GM12878 (cell line): ENCODE data around the gene CNN2. TPM values are rescaled to one million over a fixed set of nuclear protein-coding genes. Genes with fewer than 3 reads are reported as not detected.

Experiments
- ATAC-seq: fragments of 200-7000 bp; cut with Tn5 transposase; 3 replicates; pipeline ENCODE4 v1.9.1; 2020; ENCODE audit warnings: mild to moderate bottlenecking, moderate library complexity
- BruUV-seq: library from RNA; stranded (reverse); fragments of 400-500 nt; replicated peaks from 2 replicates; lab custom pipeline; 2021; lab: Mats Ljungman, UMichigan
- CTCF ChIA-PET: fragments of 300-600 bp; sonication (Branson Sonifier 250); formaldehyde crosslinking; extraction: SDS; loops from one replicate; lab custom pipeline; 2021; ENCODE audit warnings: inconsistent platforms; lab: Yijun Ruan, JAX
- POLR2A ChIA-PET: fragments of 350-600 bp; formaldehyde crosslinking; extraction: SDS; loops from one replicate; lab custom pipeline; 2021; ENCODE audit warnings: inconsistent platforms; lab: Charles Lee
- RAD21 ChIA-PET: fragments of 300-600 bp; sonication (Branson Sonifier 250); formaldehyde crosslinking; loops from one replicate; lab custom pipeline; 2023; ENCODE audit warnings: antibody characterized with exemption; ENCODE audit not compliant: unreplicated experiment; lab: Charles Lee
- SMC1A ChIA-PET: fragments of 300-600 bp; sonication (Branson Sonifier 250); formaldehyde crosslinking; loops from one replicate; lab custom pipeline; 2023; ENCODE audit not compliant: unreplicated experiment, uncharacterized antibody; lab: Charles Lee
- DNase-seq: peaks from one replicate; pipeline ENCODE4 v3.0.0-alpha.2; 2011; ENCODE audit warnings: low read depth, low spot score
- FAIRE-seq: peaks from 3 replicates; lab custom pipeline; 2011; peaks lifted over from hg19 to GRCh38; lab: Jason Lieb, UNC
- H2AFZ ChIP-seq: 2 replicates; pipeline ENCODE4 v1.6.0; 2011; ENCODE audit warnings: low read depth, low read length, control low read depth; ENCODE audit not compliant: control insufficient read depth
- H3K27ac ChIP-seq: 2 replicates; pipeline ENCODE4 v1.5.1; 2011; ENCODE audit warnings: control low read depth; ENCODE audit not compliant: control insufficient read depth, insufficient read depth
- H3K27me3 ChIP-seq, 2 experiments: replicated peaks in 1 of 2; 2 replicates each; pipeline versions ENCODE4 v1.6.0 to v1.6.1; 2011; ENCODE audit warnings: low read length in 1 of 2; ENCODE audit not compliant: control insufficient read depth in 2 of 2, insufficient read depth in 2 of 2
- H3K36me3 ChIP-seq, 2 experiments: 2 replicates each; pipeline ENCODE4 v1.5.1; 2011; ENCODE audit warnings: low read length in 1 of 2; ENCODE audit not compliant: control insufficient read depth in 2 of 2, insufficient read depth in 2 of 2
- H3K4me1 ChIP-seq: 2 replicates; pipeline ENCODE4 v1.6.1; 2011; ENCODE audit warnings: mild to moderate bottlenecking, low read length, moderate library complexity, mixed read lengths; ENCODE audit not compliant: control insufficient read depth, insufficient read depth
- H3K4me2 ChIP-seq: 2 replicates; pipeline ENCODE4 v1.6.0; 2011; ENCODE audit warnings: control low read depth; ENCODE audit not compliant: control insufficient read depth, insufficient read depth
- H3K4me3 ChIP-seq: fragments of 200-600 bp; sonication (generic); 2 replicates; pipeline ENCODE4 v1.5.1; 2016
- H3K79me2 ChIP-seq: 2 replicates; pipeline ENCODE4 v1.6.0; 2011; ENCODE audit warnings: low read length; ENCODE audit not compliant: control insufficient read depth, insufficient read depth
- H3K9ac ChIP-seq: 2 replicates; pipeline ENCODE4 v1.8.0; 2011; ENCODE audit warnings: low read length, control low read depth, mixed read lengths; ENCODE audit not compliant: control insufficient read depth, insufficient read depth
- H3K9me3 ChIP-seq: replicated peaks from 3 replicates; pipeline ENCODE4 v1.5.1; 2011; ENCODE audit warnings: mild to moderate bottlenecking, low read length; ENCODE audit not compliant: control insufficient read depth, insufficient read depth
- H4K20me1 ChIP-seq: 2 replicates; pipeline ENCODE4 v1.6.0; 2011; ENCODE audit not compliant: control insufficient read depth, insufficient read depth
- CHD2 ChIP-seq: IDR thresholded peaks from 2 replicates; pipeline ENCODE4 v1.6.1; 2011; ENCODE audit warnings: low read depth, low read length, improper control_type of control experiment, borderline replicate concordance
- CTCF ChIP-seq, 3 experiments: IDR thresholded peaks in 2 of 3; conservative IDR thresholded peaks in 1 of 3; 2 replicates each; pipeline ENCODE4 v1.5.1; 2011; ENCODE audit warnings: low read depth in 3 of 3, low read length in 3 of 3, mild to moderate bottlenecking in 3 of 3, control low read depth in 2 of 3, moderate library complexity in 2 of 3, inconsistent platforms in 1 of 3, mixed read lengths in 1 of 3; ENCODE audit not compliant: control insufficient read depth in 2 of 3, insufficient read depth in 1 of 3; ENCODE audit errors: extremely low read depth in 1 of 3
- KDM1A ChIP-seq: fragments of 200-600 bp; sonication (generic); IDR thresholded peaks from 2 replicates; pipeline ENCODE4 v1.6.1; 2016; ENCODE audit warnings: borderline replicate concordance
- NR2C1 ChIP-seq: fragments of 450-650 bp; IDR thresholded peaks from 2 replicates; pipeline ENCODE4 v1.6.1; 2017; ENCODE audit warnings: antibody characterized with exemption, mild to moderate bottlenecking, moderate library complexity
- POLR2A ChIP-seq: IDR thresholded peaks from 2 replicates; pipeline ENCODE4 v1.6.1; 2011; ENCODE audit warnings: low read depth, mild to moderate bottlenecking, low read length
- SIX5 ChIP-seq: IDR thresholded peaks from 2 replicates; pipeline ENCODE4 v1.6.1; 2011; ENCODE audit warnings: mild to moderate bottlenecking, low read depth, low read length, moderate library complexity; ENCODE audit not compliant: severe bottlenecking
- STAT3 ChIP-seq: IDR thresholded peaks from 2 replicates; pipeline ENCODE4 v1.6.1; 2011; ENCODE audit warnings: low read depth, low read length, improper control_type of control experiment
- ZNF207 ChIP-seq: fragments of 450-650 bp; IDR thresholded peaks from 2 replicates; pipeline ENCODE4 v1.6.1; 2014; ENCODE audit warnings: antibody characterized with exemption, mild to moderate bottlenecking, borderline replicate concordance
- ZNF274 ChIP-seq: IDR thresholded peaks from one replicate; pipeline ENCODE4 v1.8.0; 2011; ENCODE audit not compliant: insufficient read length, insufficient read depth
- WGBS: methylation state at CpG from one replicate; pipeline ENCODE4 v1.1.6; 2016; ENCODE audit warnings: low lambda C conversion rate; ENCODE audit not compliant: insufficient replicate concordance, insufficient coverage; ENCODE audit errors: missing lambda C conversion rate; 5-methylcytosine and 5-hydroxymethylcytosine counted together
- in situ Hi-C: fragments of 300-500 bp; cut with MboI; formaldehyde crosslinking; loops from 9 replicates; pipeline ENCODE4 v1.14.3; 2018; ENCODE audit warnings: mixed read lengths
- intact Hi-C: fragments of 100-400 bp; cut with micrococcal nuclease; formaldehyde crosslinking; loops from one replicate; pipeline ENCODE4 v1.14.2; 2022; ENCODE audit not compliant: unreplicated experiment
- polyA plus RNA-seq, 11 experiments: library from polyadenylated mRNA; depleted of rRNA in 4 of 11; unstranded in 6 of 11; stranded (reverse) in 5 of 11; fragments of >200 nt; fragmentation: Nextera tagmentation in 4 of 11; fragmentation: Illumina TruSeq in 1 of 11; extraction: Ambion mirVana in 4 of 11; extraction: Trizol in 1 of 11; gene quantifications; 1 replicate in 1 of 11; 2 replicates in 10 of 11; pipeline versions ENCODE4 v1.2.1 to v1.2.3, GENCODE V29; 2011 to 2016; ENCODE audit warnings: inconsistent platforms in 2 of 11, missing spikeins in 2 of 11, low read depth in 1 of 11
- total RNA-seq, 4 experiments: library from RNA; depleted of rRNA in 3 of 4; stranded (reverse); fragments of >200 nt in 3 of 4; fragmentation: Illumina TruSeq in 1 of 4; extraction: Trizol in 1 of 4; gene quantifications; 2 replicates each; pipeline versions ENCODE4 v1.2.1 to v1.2.3, GENCODE V29; 2013 to 2021
- TF ChIP-seq, protein P1 (sequence below): fragments of 450-650 bp; IDR thresholded peaks from 2 replicates; pipeline ENCODE4 v1.6.1; 2017; ENCODE audit warnings: mild to moderate bottlenecking, low read depth, inconsistent platforms; ENCODE audit not compliant: poor library complexity, severe bottlenecking

The CNN2 gene
- total and polyA plus RNA-seq, 10 of the 15 experiments (the other 5 are each of a cell fraction or from before 2014, with no cell fraction given), result 34.7 to 311 (median 172) TPM

DNA sequence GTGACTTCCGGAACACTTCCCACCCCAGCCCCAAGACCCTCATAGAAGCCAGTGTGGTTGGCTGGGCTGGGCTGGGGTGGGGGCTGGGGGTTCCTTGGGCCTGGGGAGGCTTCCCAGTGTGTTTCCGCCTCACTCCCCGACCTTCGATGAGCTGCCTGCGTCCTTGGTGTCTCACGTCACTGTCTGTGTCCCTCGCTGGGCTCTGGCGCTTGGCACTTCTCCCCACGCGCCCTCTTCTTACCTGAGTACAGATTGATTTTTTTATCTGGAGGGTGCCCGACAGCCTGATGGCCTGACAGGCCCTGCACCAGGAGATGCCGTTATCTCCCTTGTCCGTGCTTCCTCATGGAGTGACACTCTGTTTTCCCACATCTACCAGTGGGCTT is 33.7 kb upstream of the CNN2 start:
- H2AFZ ChIP-seq, result no peak overlapping the region
- H3K4me3 ChIP-seq, result no peak overlapping the region
- DNase-seq (no peak), FAIRE-seq (no peak), ATAC-seq (no peak)
- no peak overlapping the region for H3K27ac ChIP-seq
- H3K9me3 ChIP-seq, result no peaks in the 10 kb centered on the region
- no TSS peak for BruUV-seq
- no peak overlapping the region for H3K9ac ChIP-seq
- H3K4me2 ChIP-seq, result no peak overlapping the region
- CTCF ChIA-PET, result interaction anchor here (0.5 kb wide), 1 partner anchor 222 kb away, joined by 3 read pairs; no protein-coding TSS in a partner anchor
- no peaks in the 10 kb centered on the region; the same call in 1 of the 2 replicates for H3K4me1 ChIP-seq
- POLR2A ChIA-PET, result no interaction called here
- WGBS, result 92% methylated on average over 12 of the region's 13 CpGs
- H3K36me3 ChIP-seq, result peaks cover 4 to 15% of the 10 kb centered on the region in 2 experiments; a peak in 3 of 4 replicates
- TF ChIP-seq ZNF274, result no peak
- no peak for TF ChIP-seq KDM1A
- TF ChIP-seq SIX5, result no peak
- no peak for TF ChIP-seq CHD2
- TF ChIP-seq POLR2A, result no peak
- no peak for TF ChIP-seq NR2C1
- no peak for TF ChIP-seq ZNF207
- TF ChIP-seq STAT3, result no peak
- in situ Hi-C loops, result no loop called here
- no peaks in the 10 kb centered on the region for H4K20me1 ChIP-seq
- SMC1A ChIA-PET, result no interaction called here
- RAD21 ChIA-PET, result no interaction called here
- intact Hi-C loops, result no loop called here
- H3K79me2 ChIP-seq, result no peaks in the 10 kb centered on the region
- H3K27me3 ChIP-seq, result no peaks in the 10 kb centered on the region

DNA sequence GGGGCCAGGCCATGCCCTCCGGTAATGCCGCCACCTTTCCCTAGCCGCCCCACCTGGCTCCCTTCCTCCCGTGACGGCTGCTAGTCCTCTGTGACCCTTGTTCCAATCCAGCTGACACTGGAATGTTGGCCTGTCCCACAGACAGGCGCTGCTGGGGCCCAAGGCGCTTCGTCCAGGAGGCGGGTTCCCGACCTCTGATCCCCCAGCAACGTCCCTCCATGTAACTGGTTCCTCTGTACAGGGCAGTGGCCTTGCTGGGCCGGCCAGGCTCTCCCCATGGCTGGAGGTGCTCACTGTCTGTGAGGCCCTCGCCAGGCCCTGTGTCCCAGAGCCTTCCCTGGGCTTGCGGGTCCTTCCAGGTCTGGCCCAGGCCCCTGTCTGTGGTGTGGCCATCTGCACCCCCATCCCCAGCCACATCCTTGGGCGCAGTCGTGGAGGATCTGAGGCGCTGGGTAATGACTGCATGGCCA is 33.0 kb upstream of the CNN2 start:
- intact Hi-C loops (no loop called here), in situ Hi-C loops (no loop called here)
- Histone ChIP-seq H2AFZ (no peak overlapping the region), H3K27me3 (no peaks in the 10 kb centered on the region), H3K36me3 (peaks cover 4 to 15% of the 10 kb centered on the region in 2 experiments; a peak in 3 of 4 replicates), H3K4me2 (no peak overlapping the region), H3K9ac (no peak overlapping the region), H3K4me3 (no peak overlapping the region), H3K4me1 (no peaks in the 10 kb centered on the region; the same call in 1 of the 2 replicates), H3K27ac (no peak overlapping the region), H3K79me2 (no peaks in the 10 kb centered on the region), H3K9me3 (no peaks in the 10 kb centered on the region), H4K20me1 (no peaks in the 10 kb centered on the region)
- no peak for DNase-seq
- ChIA-PET SMC1A (no interaction called here), POLR2A (no interaction called here), RAD21 (no interaction called here), CTCF (no interaction called here)
- ATAC-seq, result no peak
- no TSS peak for BruUV-seq
- no peak for FAIRE-seq
- TF ChIP-seq CHD2 (no peak), CTCF (IDR thresholded peaks at IDR 0.05 in 2 of 3, conservative IDR thresholded peaks at IDR 0.05 in 1 of 3; ENCODE audit: control insufficient read depth in 2 of 3, extremely low read depth in 1 of 3, insufficient read depth in 1 of 3, low read depth in 3 of 3, low read length in 3 of 3) (no peak)
- TF ChIP-seq, protein P1, sequence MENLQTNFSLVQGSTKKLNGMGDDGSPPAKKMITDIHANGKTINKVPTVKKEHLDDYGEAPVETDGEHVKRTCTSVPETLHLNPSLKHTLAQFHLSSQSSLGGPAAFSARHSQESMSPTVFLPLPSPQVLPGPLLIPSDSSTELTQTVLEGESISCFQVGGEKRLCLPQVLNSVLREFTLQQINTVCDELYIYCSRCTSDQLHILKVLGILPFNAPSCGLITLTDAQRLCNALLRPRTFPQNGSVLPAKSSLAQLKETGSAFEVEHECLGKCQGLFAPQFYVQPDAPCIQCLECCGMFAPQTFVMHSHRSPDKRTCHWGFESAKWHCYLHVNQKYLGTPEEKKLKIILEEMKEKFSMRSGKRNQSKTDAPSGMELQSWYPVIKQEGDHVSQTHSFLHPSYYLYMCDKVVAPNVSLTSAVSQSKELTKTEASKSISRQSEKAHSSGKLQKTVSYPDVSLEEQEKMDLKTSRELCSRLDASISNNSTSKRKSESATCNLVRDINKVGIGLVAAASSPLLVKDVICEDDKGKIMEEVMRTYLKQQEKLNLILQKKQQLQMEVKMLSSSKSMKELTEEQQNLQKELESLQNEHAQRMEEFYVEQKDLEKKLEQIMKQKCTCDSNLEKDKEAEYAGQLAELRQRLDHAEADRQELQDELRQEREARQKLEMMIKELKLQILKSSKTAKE, result no peak
- 89% methylated on average over 17 of the region's 17 CpGs for WGBS
